Coronary artery (tissue), 2 donors: ENCODE results near the gene AKT1.

Experiments
- DNase-seq: peaks from one replicate; pipeline ENCODE4 v3.0.0-alpha.2; 2017; ENCODE audit warnings: low spot score
- H3K27ac ChIP-seq, 2 donors: fragments of 200-600 bp; sonication (generic); one replicate each; pipeline ENCODE4 v1.5.1; 2016 to 2019
- H3K4me3 ChIP-seq: fragments of 200-600 bp; sonication (generic); 2 replicates; pipeline ENCODE4 v1.5.1; 2016; ENCODE audit warnings: mild to moderate bottlenecking, moderate library complexity
- TF ChIP-seq, protein P1 (sequence below): fragments of 200-600 bp; sonication (generic); IDR thresholded peaks from one replicate; pipeline ENCODE4 v1.5.1; 2019; ENCODE audit warnings: antibody characterized with exemption

The AKT1 gene

DNA sequence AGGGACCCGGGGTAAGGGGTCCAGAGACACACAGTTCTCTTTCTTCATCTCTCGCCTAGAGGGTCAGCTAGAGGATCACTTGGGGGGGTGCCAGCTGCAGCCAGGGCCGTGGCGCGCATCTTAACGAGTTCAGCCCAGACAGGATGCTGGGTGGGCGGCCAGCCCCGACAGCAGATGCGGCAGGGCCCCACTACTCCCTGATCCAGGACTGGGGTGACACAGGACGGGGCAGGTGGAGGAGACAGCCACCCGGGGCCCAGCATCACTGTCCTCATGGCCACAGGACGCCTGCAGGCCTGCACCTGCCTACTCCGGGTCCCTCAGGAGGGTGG is 12.8 kb downstream of the AKT1 start:
- TF ChIP-seq, protein P1, sequence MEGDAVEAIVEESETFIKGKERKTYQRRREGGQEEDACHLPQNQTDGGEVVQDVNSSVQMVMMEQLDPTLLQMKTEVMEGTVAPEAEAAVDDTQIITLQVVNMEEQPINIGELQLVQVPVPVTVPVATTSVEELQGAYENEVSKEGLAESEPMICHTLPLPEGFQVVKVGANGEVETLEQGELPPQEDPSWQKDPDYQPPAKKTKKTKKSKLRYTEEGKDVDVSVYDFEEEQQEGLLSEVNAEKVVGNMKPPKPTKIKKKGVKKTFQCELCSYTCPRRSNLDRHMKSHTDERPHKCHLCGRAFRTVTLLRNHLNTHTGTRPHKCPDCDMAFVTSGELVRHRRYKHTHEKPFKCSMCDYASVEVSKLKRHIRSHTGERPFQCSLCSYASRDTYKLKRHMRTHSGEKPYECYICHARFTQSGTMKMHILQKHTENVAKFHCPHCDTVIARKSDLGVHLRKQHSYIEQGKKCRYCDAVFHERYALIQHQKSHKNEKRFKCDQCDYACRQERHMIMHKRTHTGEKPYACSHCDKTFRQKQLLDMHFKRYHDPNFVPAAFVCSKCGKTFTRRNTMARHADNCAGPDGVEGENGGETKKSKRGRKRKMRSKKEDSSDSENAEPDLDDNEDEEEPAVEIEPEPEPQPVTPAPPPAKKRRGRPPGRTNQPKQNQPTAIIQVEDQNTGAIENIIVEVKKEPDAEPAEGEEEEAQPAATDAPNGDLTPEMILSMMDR: no peak

DNA sequence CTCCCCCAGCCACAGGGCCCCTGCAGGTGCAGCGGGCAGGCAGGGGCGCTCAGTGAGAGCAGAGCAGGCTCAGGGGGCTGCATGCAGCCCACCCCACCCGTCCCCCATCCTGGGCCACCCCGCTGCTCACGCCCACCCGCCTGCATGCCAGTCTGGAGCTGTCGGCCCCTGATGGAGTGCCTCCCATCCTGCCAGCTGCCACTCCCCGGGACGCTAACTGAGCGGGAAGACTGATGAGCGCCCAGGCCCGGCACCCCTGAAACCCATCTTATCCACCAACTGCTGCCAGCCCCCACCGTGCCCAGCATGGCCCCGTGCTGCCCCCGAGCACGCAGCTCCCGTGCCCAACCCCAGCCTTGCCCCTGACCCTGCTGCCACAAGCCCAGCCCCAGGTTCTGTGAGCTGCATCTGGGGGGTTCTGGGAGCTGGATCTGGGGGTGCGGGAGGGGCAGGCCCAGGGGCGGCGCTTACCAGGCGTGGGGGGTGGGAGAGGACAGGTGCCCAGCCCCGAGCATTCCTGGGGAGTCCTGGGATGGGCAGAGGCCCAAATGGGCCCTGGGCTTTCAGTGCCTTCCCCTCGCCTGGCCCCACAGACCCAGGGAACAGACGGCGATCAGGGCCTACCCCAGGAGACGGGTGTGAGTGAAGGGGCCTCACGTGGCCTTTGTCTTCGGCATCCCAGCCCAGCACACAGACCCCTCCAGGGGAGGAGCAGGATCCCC is 13.3 kb downstream of the AKT1 start:
- H3K27ac ChIP-seq: no peak overlapping the region
- no peak overlapping the region for H3K4me3 ChIP-seq
- no peak for DNase-seq
- TF ChIP-seq, protein P1: no peak

More for the DNA sequence above, 12.8 kb downstream of the AKT1 start:
- DNase-seq: no peak
- H3K4me3 ChIP-seq: no peak overlapping the region
- no peak overlapping the region for H3K27ac ChIP-seq

DNA sequence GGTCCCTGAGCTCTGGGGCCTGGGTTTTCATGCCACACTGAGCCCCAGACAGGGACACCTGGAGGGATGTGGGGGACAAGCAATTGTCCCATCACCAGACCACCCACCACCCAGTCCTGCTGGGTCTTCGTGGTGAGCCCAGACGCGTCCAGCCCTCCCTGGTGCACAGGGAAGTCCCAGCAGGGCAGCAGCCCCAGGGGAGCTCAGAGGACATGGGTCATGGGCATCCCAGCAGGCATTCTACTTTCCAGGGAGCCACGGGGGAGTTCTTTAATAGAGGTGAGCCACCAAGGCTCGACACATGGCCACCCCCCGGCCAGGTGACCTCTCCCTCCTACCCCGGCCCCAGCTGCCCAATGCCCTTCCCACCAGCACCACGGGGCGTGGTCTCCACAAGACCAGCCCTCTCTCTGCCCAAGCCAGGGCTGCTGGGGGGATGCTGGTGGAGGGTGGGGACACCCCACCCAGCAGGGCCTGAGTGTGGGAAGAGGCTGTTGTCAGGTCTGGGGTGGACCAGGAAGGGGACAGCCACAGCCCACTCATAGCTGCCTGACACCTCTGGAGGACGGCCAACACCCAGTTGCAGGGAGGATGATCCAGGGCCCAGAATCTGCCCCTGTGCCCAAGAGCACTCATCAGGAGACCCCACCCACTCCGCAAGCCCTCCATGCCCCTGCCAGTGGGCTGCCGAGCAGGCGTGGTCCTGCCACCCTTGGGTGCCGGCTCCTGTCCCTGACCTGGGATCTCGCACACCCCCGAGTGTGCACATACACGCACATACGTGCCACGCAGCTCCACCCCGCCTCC is 14.1 kb downstream of the AKT1 start:
- TF ChIP-seq, protein P1: no peak
- no peak overlapping the region for H3K4me3 ChIP-seq
- no peak for DNase-seq
- no peak overlapping the region for H3K27ac ChIP-seq

DNA sequence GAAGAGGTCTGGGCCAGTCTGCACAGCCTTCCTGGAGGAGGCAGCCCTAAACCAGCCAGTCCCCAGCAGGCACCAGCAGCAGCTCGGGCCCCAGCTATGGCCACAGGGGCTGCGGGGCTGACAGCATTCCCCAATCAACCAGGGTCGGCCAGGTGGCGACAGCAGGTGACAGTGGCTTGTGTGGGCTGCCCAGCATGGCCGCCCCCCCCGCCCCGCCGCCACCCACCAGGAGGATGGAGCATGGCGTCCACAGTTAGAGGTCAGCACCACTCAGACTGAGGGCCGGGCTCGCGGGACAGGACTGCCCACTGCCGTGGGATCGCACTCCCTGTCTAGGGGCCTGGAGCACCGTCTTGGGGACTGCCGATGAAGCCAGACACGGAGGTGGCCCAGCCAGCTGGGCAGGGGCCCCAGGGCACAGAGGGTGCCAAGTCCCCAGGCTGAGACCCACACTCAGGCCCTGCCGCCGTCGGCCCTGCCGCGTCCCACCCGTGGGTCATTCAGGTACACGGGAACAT is 15.0 kb downstream of the AKT1 start:
- Histone ChIP-seq H3K4me3 (no peak overlapping the region), H3K27ac (no peak overlapping the region)
- TF ChIP-seq, protein P1: no peak
- no peak for DNase-seq

DNA sequence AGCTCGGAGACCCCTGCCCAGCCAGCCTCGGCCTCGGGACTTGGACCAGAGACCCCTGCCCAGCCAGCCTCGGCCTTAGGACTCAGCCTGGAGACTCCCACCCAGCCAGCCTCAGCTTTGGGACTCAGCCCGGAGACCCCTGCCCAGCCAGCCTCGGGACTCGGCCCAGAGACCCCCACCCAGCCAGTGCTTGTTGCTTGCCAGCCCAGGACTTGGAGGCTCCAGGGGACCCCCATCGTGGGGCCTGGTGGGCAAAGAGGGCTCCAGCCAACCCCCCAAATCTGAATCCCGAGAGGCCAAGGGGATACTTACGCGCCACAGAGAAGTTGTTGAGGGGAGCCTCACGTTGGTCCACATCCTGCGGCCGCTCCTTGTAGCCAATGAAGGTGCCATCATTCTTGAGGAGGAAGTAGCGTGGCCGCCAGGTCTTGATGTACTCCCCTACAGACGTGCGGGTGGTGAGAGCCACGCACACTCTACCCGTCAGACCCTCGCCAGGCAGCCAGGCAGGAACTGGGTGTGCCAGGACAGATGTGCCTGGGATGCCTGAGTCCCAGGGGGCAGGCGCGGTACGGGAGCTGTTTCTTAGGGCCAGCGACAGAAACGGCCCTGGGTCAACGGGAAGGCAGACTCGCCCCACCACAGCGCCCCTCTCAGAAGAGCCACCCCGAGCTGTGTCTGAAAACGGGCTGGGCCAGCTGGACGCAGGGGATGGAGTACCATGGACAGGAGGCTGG is 15.6 kb downstream of the AKT1 start:
- DNase-seq: no peak
- H3K27ac ChIP-seq: no peak overlapping the region
- TF ChIP-seq, protein P1: no peak
- H3K4me3 ChIP-seq: no peak overlapping the region

DNA sequence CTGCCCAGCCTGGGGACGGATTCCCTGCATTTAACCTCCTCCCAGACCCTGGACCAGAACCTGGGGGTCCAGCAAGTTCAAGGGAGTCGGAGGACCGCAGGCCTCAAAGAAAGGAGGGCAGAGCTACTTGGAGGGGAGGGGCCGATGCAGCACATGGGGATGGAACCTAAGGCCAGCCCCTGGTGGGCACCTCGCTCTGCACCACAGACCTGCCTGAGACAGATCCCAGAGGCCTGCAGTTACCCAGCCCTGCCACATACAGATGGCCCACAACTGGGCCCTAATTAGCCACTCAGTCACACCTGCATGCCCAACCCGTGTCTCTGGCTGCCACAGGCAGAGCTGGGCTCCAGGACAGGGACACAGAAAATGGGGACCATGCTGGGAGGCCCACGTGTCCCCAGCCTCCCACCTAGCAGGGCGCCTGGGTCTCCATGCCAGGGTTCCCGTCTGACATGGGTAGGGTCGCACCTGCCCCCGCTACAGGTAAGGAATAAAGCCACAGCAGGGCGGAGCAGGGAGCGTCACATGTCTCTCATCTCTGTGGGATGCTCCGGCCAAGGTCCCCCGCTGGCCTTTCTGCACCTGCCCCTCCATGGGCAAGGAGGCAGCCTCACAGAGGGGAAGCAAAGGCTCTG is 16.7 kb downstream of the AKT1 start:
- TF ChIP-seq, protein P1: no peak
- H3K27ac ChIP-seq: no peak overlapping the region
- H3K4me3 ChIP-seq: no peak overlapping the region
- no peak for DNase-seq
